HCT116 (cell line): ENCODE data around the gene KANSL3. TPM values are rescaled to one million over a fixed set of nuclear protein-coding genes. Genes with fewer than 3 reads are reported as not detected.
A peak's percentile ranks its signal among the peaks of the same experiment; 100 is the strongest.

Source experiments
- ATAC-seq: fragments of 200-7000 bp; cut with Tn5 transposase; 2 replicates; pipeline ENCODE4 v1.9.1; 2020; ENCODE audit warnings: mild to moderate bottlenecking, moderate library complexity
- Bru-seq: library from RNA; stranded (reverse); fragments of 400-500 nt; gene quantifications from one replicate; lab custom pipeline; 2021; lab: Mats Ljungman, UMichigan
- BruChase-seq, 2 experiments: library from RNA; stranded (reverse); fragments of 400-500 nt; gene quantifications; one replicate each; lab custom pipeline; 2021; lab: Mats Ljungman, UMichigan
- BruUV-seq: library from RNA; stranded (reverse); fragments of 400-500 nt; replicated peaks from 2 replicates; lab custom pipeline; 2021; lab: Mats Ljungman, UMichigan
- CTCF ChIA-PET: fragments of 300-600 bp; sonication (Branson Sonifier 250); formaldehyde crosslinking; loops from one replicate; lab custom pipeline; 2021; ENCODE audit warnings: antibody characterized with exemption; lab: Charles Lee
- POLR2A ChIA-PET: fragments of 300-600, 350-600 bp; sonication (Branson Sonifier 250); formaldehyde crosslinking; loops from one replicate; lab custom pipeline; 2021; ENCODE audit warnings: antibody characterized with exemption; lab: Charles Lee
- RAD21 ChIA-PET, 2 experiments: fragments of 300-600 bp; sonication (Branson Sonifier 250); formaldehyde crosslinking; loops; one replicate each; lab custom pipeline; 2023; ENCODE audit warnings: low total read pairs in 2 of 2; ENCODE audit not compliant: uncharacterized antibody in 2 of 2, unreplicated experiment in 2 of 2, low non-redundant PET in 1 of 2; lab: Charles Lee
- DNase-seq: peaks from one replicate; pipeline ENCODE4 v3.0.0-alpha.2; 2010; ENCODE audit warnings: low read depth, low spot score
- H2AFZ ChIP-seq: fragments of 200-600 bp; shearing (Covaris generic), sonication (generic); 2 replicates; pipeline ENCODE4 v1.6.1; 2017; ENCODE audit warnings: low read depth, mixed run types, mixed read lengths, antibody characterized with exemption, low read length; ENCODE audit not compliant: poor library complexity, severe bottlenecking
- H3K27ac ChIP-seq: 2 replicates; pipeline ENCODE4 v1.5.1; 2012; ENCODE audit warnings: low read depth, low read length
- H3K27me3 ChIP-seq: fragments of 200-600 bp; sonication (generic); 2 replicates; pipeline ENCODE4 v1.6.1; 2016; ENCODE audit warnings: mixed run types, low read length, mixed read lengths; ENCODE audit not compliant: insufficient read depth
- H3K36me3 ChIP-seq, 2 experiments: fragments of 200-500 bp in 1 of 2; fragments of 200-600 bp in 1 of 2; sonication (Bioruptor generic) in 1 of 2; sonication (generic) in 1 of 2; 2 replicates each; pipeline versions ENCODE4 v1.5.1 to v1.6.1; 2014 to 2016; ENCODE audit warnings: low read length in 2 of 2, inconsistent platforms in 1 of 2, mixed read lengths in 1 of 2, mixed run types in 1 of 2; ENCODE audit not compliant: insufficient read depth in 2 of 2, control insufficient read depth in 1 of 2
- H3K4me1 ChIP-seq, 2 experiments: fragments of 200-600 bp in 1 of 2; sonication (generic) in 1 of 2; 2 replicates each; pipeline versions ENCODE4 v1.5.1 to v1.6.1; 2012 to 2017; ENCODE audit warnings: low read length in 2 of 2, inconsistent platforms in 1 of 2, mild to moderate bottlenecking in 1 of 2, mixed read lengths in 1 of 2, mixed run types in 1 of 2, moderate library complexity in 1 of 2; ENCODE audit not compliant: insufficient read depth in 2 of 2, control insufficient read depth in 1 of 2
- H3K4me2 ChIP-seq: fragments of 200-600 bp; sonication (generic); 2 replicates; pipeline ENCODE4 v1.6.1; 2017; ENCODE audit warnings: mixed run types, low read length, mixed read lengths
- H3K4me3 ChIP-seq, 2 experiments: fragments of 200-600 bp in 1 of 2; sonication (generic) in 1 of 2; replicated peaks in 1 of 2; 2 replicates each; pipeline ENCODE4 v1.5.1; 2011 to 2016; ENCODE audit warnings: low read length in 2 of 2, control low read depth in 1 of 2, low read depth in 1 of 2, mild to moderate bottlenecking in 1 of 2, mixed read lengths in 1 of 2, mixed run types in 1 of 2
- H3K79me2 ChIP-seq: fragments of 200-600 bp; sonication (generic); 2 replicates; pipeline ENCODE4 v1.6.1; 2017; ENCODE audit warnings: mild to moderate bottlenecking, mixed run types, low read length, moderate library complexity, mixed read lengths; ENCODE audit not compliant: insufficient read depth
- H3K9ac ChIP-seq: fragments of 200-600 bp; sonication (generic); 2 replicates; pipeline ENCODE4 v1.6.1; 2016; ENCODE audit warnings: low read length, mixed read lengths
- H3K9me2 ChIP-seq: fragments of 200-600 bp; sonication (generic), shearing (Covaris generic); 2 replicates; pipeline ENCODE4 v1.6.1; 2017; ENCODE audit warnings: mixed run types, mild to moderate bottlenecking, moderate library complexity; ENCODE audit not compliant: insufficient read depth
- H3K9me3 ChIP-seq, 2 experiments: fragments of 200-500 bp in 1 of 2; fragments of 200-600 bp in 1 of 2; sonication (Bioruptor generic) in 1 of 2; sonication (generic) in 1 of 2; 2 replicates each; pipeline ENCODE4 v1.6.1; 2014 to 2017; ENCODE audit warnings: low read length in 2 of 2, mixed read lengths in 2 of 2, inconsistent platforms in 1 of 2, low read depth in 1 of 2, mild to moderate bottlenecking in 1 of 2, mixed run types in 1 of 2, moderate library complexity in 1 of 2; ENCODE audit not compliant: control insufficient read depth in 1 of 2, insufficient read depth in 1 of 2
- H4K20me1 ChIP-seq: fragments of 200-600 bp; sonication (generic), shearing (Covaris generic); 2 replicates; pipeline ENCODE4 v1.6.1; 2017; ENCODE audit warnings: mixed run types, mild to moderate bottlenecking, moderate library complexity; ENCODE audit not compliant: insufficient read depth
- CEBPB ChIP-seq: IDR thresholded peaks from 2 replicates; pipeline ENCODE4 v1.6.1; 2012; ENCODE audit warnings: low read depth
- EGR1 ChIP-seq: IDR thresholded peaks from 2 replicates; pipeline ENCODE4 v1.6.1; 2012; ENCODE audit warnings: low read depth
- EZH2phosphoT487 ChIP-seq: fragments of 200-600 bp; IDR thresholded peaks from 2 replicates; pipeline ENCODE4 v1.6.1; 2018; ENCODE audit warnings: antibody characterized with exemption, borderline replicate concordance
- JUND ChIP-seq: IDR thresholded peaks from 2 replicates; pipeline ENCODE4 v1.6.1; 2012
- POLR2AphosphoS5 ChIP-seq: IDR thresholded peaks from 2 replicates; pipeline ENCODE4 v1.6.1; 2011; ENCODE audit warnings: mild to moderate bottlenecking, low read depth, low read length, moderate library complexity
- RAD21 ChIP-seq: IDR thresholded peaks from 2 replicates; pipeline ENCODE4 v1.6.1; 2012; ENCODE audit warnings: low read depth, mild to moderate bottlenecking
- REST ChIP-seq: IDR thresholded peaks from 2 replicates; pipeline ENCODE4 v1.6.1; 2012; ENCODE audit warnings: low read depth
- SRF ChIP-seq: IDR thresholded peaks from 2 replicates; pipeline ENCODE4 v1.6.1; 2012; ENCODE audit warnings: low read depth
- YY1 ChIP-seq: IDR thresholded peaks from 2 replicates; pipeline ENCODE4 v1.6.1; 2011; ENCODE audit warnings: low read length, low read depth, moderate library complexity, mild to moderate bottlenecking; ENCODE audit not compliant: insufficient replicate concordance; ENCODE audit errors: extremely low read depth
- ZFX ChIP-seq: fragments of 450-650 bp; IDR thresholded peaks from 2 replicates; pipeline ENCODE4 v1.6.1; 2017
- ZNF274 ChIP-seq: fragments of 200-500 bp; sonication (Bioruptor generic); IDR thresholded peaks from 2 replicates; pipeline ENCODE4 v1.6.1; 2014; ENCODE audit warnings: mild to moderate bottlenecking, low read depth, low read length, inconsistent platforms
- intact Hi-C: fragments of 100-400 bp; cut with micrococcal nuclease; formaldehyde crosslinking; loops from 2 replicates; pipeline ENCODE4 v1.10.0; 2022
- long read RNA-seq: library from polyadenylated mRNA; unstranded; transcript quantifications from one replicate; pipeline ENCODE4 v2.0.0, GENCODE V29; 2021; ENCODE audit not compliant: unreplicated experiment
- polyA plus RNA-seq: library from polyadenylated mRNA; unstranded; fragments of >200 nt; gene quantifications from 2 replicates; pipeline ENCODE4 v1.2.1, GENCODE V29; 2012; ENCODE audit warnings: missing spikeins
- total RNA-seq: library from RNA; stranded (reverse); gene quantifications from one replicate; pipeline ENCODE4 v1.2.1, GENCODE V29; 2021; ENCODE audit not compliant: unreplicated experiment
- TF ChIP-seq, protein P1 (sequence below): IDR thresholded peaks from 2 replicates; pipeline ENCODE4 v1.6.1; 2011; ENCODE audit warnings: mild to moderate bottlenecking, low read length, moderate library complexity; ENCODE audit not compliant: insufficient replicate concordance; ENCODE audit errors: extremely low read depth
- TF ChIP-seq, protein P2 (sequence below): IDR thresholded peaks from 2 replicates; pipeline ENCODE4 v1.6.1; 2012
- TF ChIP-seq, protein P3 (sequence below): IDR thresholded peaks from 2 replicates; pipeline ENCODE4 v1.6.1; 2012
- TF ChIP-seq, protein P4 (sequence below), 3 experiments: fragments of 200-600 bp in 1 of 3; sonication (generic) in 1 of 3; IDR thresholded peaks in 2 of 3; conservative IDR thresholded peaks in 1 of 3; 2 replicates each; pipeline ENCODE4 v1.5.1; 2012 to 2017; ENCODE audit warnings: low read depth in 2 of 3, low read length in 2 of 3, antibody characterized with exemption in 1 of 3, borderline replicate concordance in 1 of 3, control low read depth in 1 of 3, mild to moderate bottlenecking in 1 of 3, mixed read lengths in 1 of 3, mixed run types in 1 of 3, moderate library complexity in 1 of 3; ENCODE audit not compliant: insufficient read depth in 1 of 3

The KANSL3 gene
- total RNA-seq, result 35.8 TPM
- polyA plus RNA-seq, result 24.6 and 27.7 TPM in 2 replicates
- Bru-seq, nascent RNA, result percentile 89 among the genes with signal in this experiment
- percentile 88 among the genes with signal in this experiment for BruChase-seq, experiment 1, labeled RNA remaining after a 6-hour chase
- percentile 94 among the genes with signal in this experiment for BruChase-seq, experiment 2, labeled RNA remaining after a 2-hour chase
- long read RNA-seq, partial matches to known transcripts, result 6 of 17 reads
- long read RNA-seq, other reads (novel, unspliced or antisense), result 11 of 17 reads

DNA sequence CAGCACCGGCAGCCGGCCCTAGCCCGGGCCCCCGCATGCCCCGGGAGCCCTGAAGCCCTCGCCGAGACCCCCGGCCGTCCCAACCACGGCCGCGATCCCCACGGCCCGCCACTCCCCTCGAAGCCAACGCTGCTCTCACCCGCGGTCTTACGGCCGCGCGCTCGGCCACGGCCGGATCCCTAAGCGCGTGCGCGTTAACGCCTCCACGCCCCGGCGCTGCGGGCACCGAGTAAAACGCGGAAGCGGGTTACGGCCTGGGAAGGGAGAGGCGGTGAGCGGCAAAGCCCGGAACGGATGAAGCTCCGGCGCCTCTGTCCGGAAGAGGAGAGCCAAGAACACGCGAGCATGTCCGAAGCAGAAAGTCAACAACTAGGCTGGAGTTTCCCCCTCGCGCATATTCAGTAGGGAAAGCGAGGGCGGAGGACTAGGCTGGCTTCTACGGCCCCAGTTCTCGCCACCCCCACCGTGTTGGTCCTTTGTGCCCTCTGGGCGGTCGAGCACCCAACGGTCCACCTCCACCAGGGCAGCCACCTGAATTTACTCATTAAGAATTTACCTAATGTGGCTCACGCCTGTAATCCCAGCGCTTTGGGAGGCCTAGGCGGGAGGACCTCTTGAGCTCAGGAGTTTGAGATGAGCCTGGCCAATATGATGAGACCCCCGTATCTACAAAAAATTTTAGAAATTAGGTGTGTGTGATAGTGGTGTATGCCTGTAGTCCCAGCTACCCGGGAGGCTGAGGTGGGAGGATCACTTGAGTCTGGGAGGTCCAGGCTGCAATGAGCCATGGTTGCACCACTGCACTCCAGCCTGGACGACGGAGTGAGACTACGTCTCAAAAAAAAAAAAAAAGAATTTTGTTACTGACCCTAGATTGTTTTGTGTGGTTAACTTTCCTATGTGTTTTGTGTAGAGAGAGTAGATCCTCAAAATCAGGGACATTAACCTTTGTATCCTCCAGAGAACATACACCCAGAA lies at the start of gene KANSL3:
Gene KANSL3, minus strand, starts transcription at position 169 of the 978 bp plus-strand sequence. CDS start 1,177 bp downstream, outside the sequence.
- BruUV-seq, result no TSS peak
- CTCF ChIA-PET, result interaction anchor here (1.2 kb wide), 1 partner anchor 220 kb away, joined by 3 read pairs; the partner anchor contains the start of gene ANKRD39
- Histone ChIP-seq H2AFZ (no peak within 1 kb of the TSS), H4K20me1 (no peaks in the 10 kb centered on the region), H3K27me3 (no peaks in the 10 kb centered on the region), H3K4me3 (peak within 1 kb of the TSS; percentile 71 to 78), H3K4me2 (peak within 1 kb of the TSS; percentile 77), H3K9me3 (no peaks in the 10 kb centered on the region), H3K36me3 (peaks cover 9 to 11% of the 10 kb centered on the region in 2 experiments), H3K9me2 (no peaks in the 10 kb centered on the region), H3K4me1 (peaks cover 11 to 32% of the 10 kb centered on the region in 2 experiments; a peak in 3 of 4 replicates), H3K79me2 (peaks cover 41% of the 10 kb centered on the region), H3K9ac (peak within 1 kb of the TSS; percentile 91), H3K27ac (peak within 1 kb of the TSS; percentile 73)
- DNase-seq, result peak; percentile 85
- ATAC-seq, result peak; percentile 80
- intact Hi-C loops, result loop anchor here (10.0 kb wide), 1 partner anchor 126 kb away; the partner anchor contains the start of gene CNNM4
- RAD21 ChIA-PET, result no interaction called here
- POLR2A ChIA-PET, result no interaction called here
- TF ChIP-seq YY1 (peak; percentile 88), ZFX (peak; percentile 85; the same call in 1 of the 2 replicates), SRF (peak; percentile 39; the same call in 1 of the 2 replicates), RAD21 (no peak), EZH2phosphoT487 (no peak), EGR1 (peak; percentile 64), REST (no peak), JUND (peak; percentile 99), POLR2AphosphoS5 (peak; percentile 94), ZNF274 (no peak), CEBPB (no peak)
- TF ChIP-seq, protein P1, sequence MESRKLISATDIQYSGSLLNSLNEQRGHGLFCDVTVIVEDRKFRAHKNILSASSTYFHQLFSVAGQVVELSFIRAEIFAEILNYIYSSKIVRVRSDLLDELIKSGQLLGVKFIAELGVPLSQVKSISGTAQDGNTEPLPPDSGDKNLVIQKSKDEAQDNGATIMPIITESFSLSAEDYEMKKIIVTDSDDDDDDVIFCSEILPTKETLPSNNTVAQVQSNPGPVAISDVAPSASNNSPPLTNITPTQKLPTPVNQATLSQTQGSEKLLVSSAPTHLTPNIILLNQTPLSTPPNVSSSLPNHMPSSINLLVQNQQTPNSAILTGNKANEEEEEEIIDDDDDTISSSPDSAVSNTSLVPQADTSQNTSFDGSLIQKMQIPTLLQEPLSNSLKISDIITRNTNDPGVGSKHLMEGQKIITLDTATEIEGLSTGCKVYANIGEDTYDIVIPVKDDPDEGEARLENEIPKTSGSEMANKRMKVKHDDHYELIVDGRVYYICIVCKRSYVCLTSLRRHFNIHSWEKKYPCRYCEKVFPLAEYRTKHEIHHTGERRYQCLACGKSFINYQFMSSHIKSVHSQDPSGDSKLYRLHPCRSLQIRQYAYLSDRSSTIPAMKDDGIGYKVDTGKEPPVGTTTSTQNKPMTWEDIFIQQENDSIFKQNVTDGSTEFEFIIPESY, result peak; percentile 19
- TF ChIP-seq, protein P2, sequence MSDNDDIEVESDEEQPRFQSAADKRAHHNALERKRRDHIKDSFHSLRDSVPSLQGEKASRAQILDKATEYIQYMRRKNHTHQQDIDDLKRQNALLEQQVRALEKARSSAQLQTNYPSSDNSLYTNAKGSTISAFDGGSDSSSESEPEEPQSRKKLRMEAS, result peak; percentile 81
- TF ChIP-seq, protein P3, sequence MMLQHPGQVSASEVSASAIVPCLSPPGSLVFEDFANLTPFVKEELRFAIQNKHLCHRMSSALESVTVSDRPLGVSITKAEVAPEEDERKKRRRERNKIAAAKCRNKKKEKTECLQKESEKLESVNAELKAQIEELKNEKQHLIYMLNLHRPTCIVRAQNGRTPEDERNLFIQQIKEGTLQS, result no peak
- TF ChIP-seq, protein P4, sequence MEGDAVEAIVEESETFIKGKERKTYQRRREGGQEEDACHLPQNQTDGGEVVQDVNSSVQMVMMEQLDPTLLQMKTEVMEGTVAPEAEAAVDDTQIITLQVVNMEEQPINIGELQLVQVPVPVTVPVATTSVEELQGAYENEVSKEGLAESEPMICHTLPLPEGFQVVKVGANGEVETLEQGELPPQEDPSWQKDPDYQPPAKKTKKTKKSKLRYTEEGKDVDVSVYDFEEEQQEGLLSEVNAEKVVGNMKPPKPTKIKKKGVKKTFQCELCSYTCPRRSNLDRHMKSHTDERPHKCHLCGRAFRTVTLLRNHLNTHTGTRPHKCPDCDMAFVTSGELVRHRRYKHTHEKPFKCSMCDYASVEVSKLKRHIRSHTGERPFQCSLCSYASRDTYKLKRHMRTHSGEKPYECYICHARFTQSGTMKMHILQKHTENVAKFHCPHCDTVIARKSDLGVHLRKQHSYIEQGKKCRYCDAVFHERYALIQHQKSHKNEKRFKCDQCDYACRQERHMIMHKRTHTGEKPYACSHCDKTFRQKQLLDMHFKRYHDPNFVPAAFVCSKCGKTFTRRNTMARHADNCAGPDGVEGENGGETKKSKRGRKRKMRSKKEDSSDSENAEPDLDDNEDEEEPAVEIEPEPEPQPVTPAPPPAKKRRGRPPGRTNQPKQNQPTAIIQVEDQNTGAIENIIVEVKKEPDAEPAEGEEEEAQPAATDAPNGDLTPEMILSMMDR (IDR thresholded peaks at IDR 0.05 in 2 of 3, conservative IDR thresholded peaks at IDR 0.05 in 1 of 3; ENCODE audit: borderline replicate concordance in 1 of 3, insufficient read depth in 1 of 3, low read depth in 2 of 3, low read length in 2 of 3), result no peak
